Right kidney (tissue), 1 donor: Measurements from ENCODE around the gene ZNHIT2.
A peak's percentile ranks its signal among the peaks of the same experiment; 100 is the strongest.

ENCODE experiments used
- DNase-seq: peaks from one replicate; pipeline ENCODE4 v3.0.0-alpha.2; 2016

ZNHIT2 gene

GRCh38 chr11:65134952-65135632, 17.6 kb upstream of the ZNHIT2 start:
- DNase-seq: no peak

- DNase-seq: peak; percentile 100
These were observed 16.9 kb upstream of the ZNHIT2 start, which contains the start of gene SYVN1 for GRCh38 chr11:65134240-65134951. SYVN1 (minus strand) TSS chr11:65134519; CDS start chr11:65133601, 918 bp downstream.

DNA sequence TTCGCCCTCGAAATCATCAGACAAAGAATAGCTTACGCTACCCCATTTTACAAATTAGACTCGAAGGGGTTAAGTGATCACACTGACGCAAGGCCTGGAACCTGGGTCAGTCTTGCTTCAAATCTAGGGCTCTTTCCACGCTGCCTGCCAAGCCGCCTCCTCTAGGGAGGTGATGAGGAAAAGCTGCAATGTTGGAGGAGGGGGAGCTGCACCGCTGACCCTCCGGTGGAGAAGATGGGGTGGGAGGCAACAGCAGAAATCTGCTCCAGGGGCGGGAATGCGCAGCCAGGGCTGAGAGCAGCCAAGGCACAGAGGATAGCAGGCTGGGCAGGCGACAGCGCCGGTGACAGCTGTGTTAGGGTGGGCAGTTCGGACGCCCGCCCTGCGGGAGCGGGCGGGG, 16.2 kb upstream of the ZNHIT2 start:
- DNase-seq: no peak

DNA sequence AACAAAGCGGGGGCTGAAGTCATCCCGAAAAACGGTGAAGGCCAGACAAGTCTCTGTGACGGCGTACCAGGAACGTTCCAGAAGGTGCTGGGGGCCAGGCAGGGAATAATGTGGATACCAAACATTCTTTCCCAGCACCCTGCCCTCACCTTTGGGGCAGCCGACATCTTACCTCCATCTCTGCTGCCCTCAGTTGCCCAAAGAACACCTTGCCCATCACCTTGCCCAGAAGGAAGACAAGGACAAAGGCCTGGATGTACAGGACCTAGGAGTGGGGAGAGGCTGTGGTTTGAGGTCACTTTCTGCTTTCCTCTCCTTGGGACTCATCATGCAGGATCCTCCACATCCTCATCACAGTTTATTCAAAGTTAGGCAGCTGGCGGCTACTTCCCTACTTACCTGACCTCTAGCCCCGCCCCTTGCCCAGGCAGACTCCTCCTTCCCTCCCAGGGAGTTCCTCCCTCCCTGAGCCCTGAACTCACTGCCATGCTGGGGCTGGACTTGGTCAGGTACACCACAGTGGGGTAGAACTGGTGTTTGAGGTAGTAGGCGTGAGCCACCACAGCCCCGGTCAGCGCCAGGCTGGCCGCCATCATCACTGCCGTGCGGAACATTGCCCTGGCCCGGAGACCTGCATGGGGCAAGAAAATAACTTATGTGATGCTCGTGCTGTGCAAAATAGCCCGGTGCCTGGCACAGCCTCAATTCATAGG, 15.6 kb upstream of the ZNHIT2 start:
- no peak for DNase-seq

DNA sequence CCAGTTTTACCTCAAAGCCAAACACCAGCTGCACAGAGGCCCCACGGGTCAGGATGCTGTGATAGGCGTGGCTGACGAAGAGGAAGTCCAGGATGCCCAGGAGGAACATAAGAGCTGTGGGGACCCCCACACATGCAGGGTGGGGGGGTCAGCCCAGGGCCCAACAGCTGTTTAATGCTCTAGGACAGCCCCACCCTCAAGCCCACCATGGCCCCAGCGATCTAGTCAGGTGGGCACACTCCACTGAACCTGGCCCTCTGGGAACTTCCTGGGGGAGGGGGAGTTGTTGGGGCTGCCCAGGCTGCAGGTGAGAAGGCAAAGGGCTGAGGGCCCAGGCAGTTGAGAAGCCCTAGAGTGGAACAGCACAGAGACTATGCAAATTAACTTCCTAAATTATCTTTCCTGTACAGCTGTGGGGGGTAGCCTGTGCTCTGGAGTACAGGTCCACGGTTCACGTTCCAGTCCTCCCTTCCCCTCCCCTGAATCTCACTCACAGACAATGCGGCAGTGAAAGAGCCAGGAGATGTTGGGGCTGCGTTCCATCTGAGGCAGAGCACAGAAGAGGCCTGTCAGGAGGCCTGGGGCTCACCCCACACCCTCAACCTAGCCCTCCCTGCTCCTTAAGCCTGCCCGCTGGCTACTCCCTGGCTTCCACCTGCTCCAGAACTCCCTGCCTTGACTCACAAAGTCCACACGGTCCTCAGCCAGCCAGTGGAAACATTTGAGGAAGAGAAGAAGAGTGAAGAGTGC, 14.9 kb upstream of the ZNHIT2 start:
- DNase-seq: no peak

GRCh38 chr11:65131895-65132237, 14.4 kb upstream of the ZNHIT2 start:
- no peak for DNase-seq

- no peak for DNase-seq
These were observed 13.9 kb upstream of the ZNHIT2 start for GRCh38 chr11:65131417-65131776.

DNA sequence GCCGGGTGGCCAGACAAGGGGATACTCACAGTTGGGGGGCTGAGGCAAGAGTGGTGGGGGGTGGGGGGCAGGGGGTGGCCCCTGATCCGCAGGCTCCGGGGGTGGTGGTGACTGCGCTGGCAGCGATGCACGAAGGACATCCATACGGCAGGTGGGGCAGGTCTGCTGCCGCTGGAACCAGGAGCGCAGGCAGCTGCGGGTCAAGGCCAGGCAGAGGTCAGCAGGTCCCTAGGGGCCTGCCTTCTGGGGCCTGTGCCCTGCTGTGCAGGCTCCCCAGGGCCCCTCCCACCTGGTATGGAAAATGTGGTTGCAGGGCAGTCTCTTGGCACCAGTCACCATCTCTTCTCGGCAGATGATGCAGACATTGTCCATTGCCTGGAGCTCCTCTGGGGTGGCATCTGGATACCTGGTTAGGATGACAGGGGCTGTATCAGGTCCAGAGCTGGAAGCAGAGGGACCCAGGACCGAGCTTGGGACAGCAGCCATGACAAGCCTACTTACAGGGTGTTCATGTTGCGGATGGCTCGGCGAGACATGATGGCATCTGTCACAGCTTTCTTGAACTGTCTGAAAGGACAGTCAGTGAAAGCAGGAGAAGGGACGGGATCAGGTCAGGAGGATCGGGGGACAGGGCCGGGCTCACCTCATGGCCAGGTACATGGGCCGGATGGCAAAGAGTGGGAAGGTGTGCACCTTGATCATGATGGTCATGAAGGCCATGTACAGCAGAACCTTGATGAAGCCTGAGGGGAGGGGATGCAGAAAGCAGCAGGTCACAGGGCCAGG, 13.3 kb upstream of the ZNHIT2 start:
- DNase-seq: no peak

DNA sequence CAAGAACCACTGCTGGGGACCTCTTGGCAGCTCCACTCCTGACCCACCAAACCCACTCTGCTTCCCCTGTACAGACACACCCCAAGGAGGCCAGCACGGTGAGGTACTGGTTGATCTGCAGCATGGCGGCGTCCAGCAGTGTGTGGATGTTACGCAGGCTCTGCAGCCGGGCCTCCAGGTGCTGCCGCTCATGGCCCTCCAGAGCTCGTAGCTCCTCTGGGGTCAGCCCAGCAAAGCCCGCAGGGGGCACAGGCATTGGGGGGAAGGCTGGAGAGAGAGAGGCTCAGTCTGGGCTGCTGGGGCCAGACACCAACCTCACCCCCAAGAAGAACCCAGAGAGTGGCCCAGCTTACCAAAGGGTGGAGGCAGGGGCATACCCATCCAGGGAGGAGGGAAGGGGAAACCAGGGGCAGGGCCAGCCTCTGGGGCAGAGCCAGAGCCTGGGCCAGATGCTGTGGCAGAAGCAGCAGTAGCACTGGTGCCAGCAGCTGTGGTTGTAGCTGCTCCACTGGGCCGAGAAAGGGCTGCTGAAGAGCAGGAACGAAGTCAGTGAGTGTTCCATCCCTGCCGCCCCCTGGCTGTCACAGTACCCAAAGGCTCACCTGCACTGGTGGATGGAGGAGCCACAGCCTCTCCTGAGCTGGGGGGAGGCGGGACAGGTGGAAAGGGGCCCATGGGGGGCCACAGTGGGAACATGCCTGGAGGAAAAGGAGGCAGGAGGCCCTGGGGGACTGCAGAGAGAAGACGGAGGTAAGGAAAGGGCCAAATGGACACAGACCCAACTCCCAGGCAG, 12.3 kb upstream of the ZNHIT2 start:
- no peak for DNase-seq

GRCh38 chr11:65128182-65129145, 11.0 kb upstream of the ZNHIT2 start:
- no peak for DNase-seq

DNA sequence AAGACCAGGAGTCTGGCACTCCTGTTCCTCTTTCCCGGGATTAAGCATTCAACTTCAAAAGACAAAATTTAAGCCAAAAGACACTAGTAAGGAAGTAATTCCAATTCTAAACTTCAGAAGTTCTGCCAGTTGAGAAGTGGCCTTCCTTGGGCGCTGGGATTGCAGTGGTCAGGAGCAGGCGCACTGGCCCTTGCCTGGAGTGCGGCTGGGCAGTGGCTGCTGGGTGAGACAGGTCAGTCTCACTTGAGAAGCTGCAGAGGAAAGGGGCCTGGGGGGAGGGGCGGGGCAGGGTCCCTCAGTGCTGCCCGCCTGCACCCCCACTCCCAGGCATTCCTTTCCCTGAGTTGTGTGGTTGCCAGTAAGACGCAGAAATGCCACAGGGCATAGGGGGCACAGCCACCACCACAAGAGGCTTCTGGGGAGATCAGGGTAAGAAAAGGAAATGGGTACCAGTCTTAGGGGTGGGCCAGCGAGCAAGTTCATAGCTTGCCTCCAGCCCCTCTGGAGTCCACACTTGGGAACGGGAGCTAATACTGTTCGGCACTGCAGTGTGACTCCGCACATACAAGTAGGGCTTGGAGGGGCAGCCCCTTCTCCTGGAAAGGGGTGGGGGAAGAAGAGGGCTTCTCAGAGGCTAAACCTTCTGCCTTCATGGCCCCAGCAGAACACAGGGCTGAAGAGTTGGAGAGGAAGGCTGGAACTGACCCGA, 10.1 kb upstream of the ZNHIT2 start:
- DNase-seq: no peak

- no peak for DNase-seq
These were observed 9.2 kb upstream of the ZNHIT2 start for GRCh38 chr11:65126624-65127274.

GRCh38 chr11:65125197-65126056, 7.9 kb upstream of the ZNHIT2 start:
- DNase-seq: no peak

- no peak for DNase-seq
These were observed 7.1 kb upstream of the ZNHIT2 start for GRCh38 chr11:65124480-65125196.

DNA sequence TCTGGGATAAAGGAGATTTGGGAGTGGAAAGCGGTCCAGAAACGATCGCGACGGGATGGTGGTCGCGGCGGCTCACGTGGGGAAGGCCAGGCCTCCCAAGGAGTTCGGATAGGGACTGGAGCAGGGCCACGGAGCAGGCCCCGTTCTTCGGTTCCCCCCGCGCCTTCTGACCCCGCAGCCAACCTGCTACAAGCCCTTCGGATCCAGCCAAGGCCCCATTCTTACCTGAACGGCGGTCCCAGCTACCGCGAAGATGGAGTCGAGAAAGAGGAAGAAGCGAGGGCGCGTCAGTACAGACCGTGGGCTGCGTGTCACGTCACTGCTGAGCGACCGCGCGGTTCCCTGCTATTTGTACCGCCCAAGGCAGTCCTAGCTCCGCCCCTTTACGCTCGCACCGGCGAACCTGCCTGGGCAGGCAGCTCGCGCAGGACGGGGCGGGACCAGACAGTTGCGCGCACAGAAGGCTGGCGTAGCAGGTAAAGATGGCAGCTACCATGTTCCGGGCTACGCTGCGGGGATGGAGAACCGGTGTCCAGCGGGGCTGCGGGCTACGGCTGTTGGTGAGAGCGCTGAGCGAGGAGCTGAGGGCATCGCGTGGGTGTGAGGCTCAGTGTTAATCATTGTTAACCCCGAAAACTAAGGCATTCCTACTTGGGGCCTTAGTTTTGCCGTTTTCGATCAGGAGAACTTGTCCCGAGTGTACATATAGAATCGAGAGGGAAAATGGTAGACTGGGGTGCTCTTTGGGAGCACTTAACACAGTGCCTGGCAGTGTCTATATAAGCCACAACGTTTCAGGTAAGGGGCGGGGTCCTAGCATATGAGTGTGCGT, 4.6 kb upstream of the ZNHIT2 start, which contains the start of the genes FAU and MRPL49:
Gene FAU (minus strand): TSS at position 270 of the 832 bp plus-strand sequence. CDS start 321 bp downstream, outside the sequence.
Gene MRPL49 (plus strand): TSS at position 457 of the 832 bp plus-strand sequence. CDS start 26 bp downstream, at position 483.
- peak; percentile 88 for DNase-seq

- no peak for DNase-seq
These were observed 4.0 kb upstream of the ZNHIT2 start for GRCh38 chr11:65121447-65121864.
